GM12891 (cell line): ENCODE results near the gene CLN5.

ENCODE experiments used
- POLR2A ChIP-seq: IDR thresholded peaks from 2 replicates; pipeline ENCODE4 v1.6.1; 2011; ENCODE audit warnings: low read depth, low read length, control low read depth
- TAF1 ChIP-seq: IDR thresholded peaks from 2 replicates; pipeline ENCODE4 v1.6.1; 2011; ENCODE audit warnings: low read depth, low read length, control low read depth

GRCh38 chr13:76967031-76967430, 24.9 kb upstream of the CLN5 start:
- TF ChIP-seq POLR2A (no peak), TAF1 (no peak)
